Endothelial cell of umbilical vein (primary cell): Measurements from ENCODE around the gene PCNT.

Experiments used
- FOS ChIP-seq: IDR thresholded peaks from 2 replicates; pipeline ENCODE4 v1.6.1; 2011; ENCODE audit warnings: mild to moderate bottlenecking, low read length, moderate library complexity, borderline replicate concordance; ENCODE audit not compliant: insufficient read depth
- GATA2 ChIP-seq: IDR thresholded peaks from 2 replicates; pipeline ENCODE4 v1.7.0; 2011; ENCODE audit warnings: low read depth, mild to moderate bottlenecking, moderate library complexity, mixed read lengths, low read length; ENCODE audit not compliant: insufficient read length, insufficient read depth
- POLR2A ChIP-seq: IDR thresholded peaks from 2 replicates; pipeline ENCODE4 v1.6.1; 2012; ENCODE audit warnings: low read depth, mild to moderate bottlenecking, control low read depth, low read length
- POLR2AphosphoS5 ChIP-seq: IDR thresholded peaks from 2 replicates; pipeline ENCODE4 v1.6.1; 2012; ENCODE audit warnings: low read depth, mild to moderate bottlenecking, control low read depth, low read length, moderate library complexity; ENCODE audit not compliant: insufficient read depth
- TF ChIP-seq, protein P1 (sequence below), 2 donors: IDR thresholded peaks; 1 replicate in 1 of 2; 2 replicates in 1 of 2; pipeline ENCODE4 v1.5.1; 2011; ENCODE audit warnings: low read length in 2 of 2, mild to moderate bottlenecking in 2 of 2, moderate library complexity in 2 of 2, control low read depth in 1 of 2, inconsistent platforms in 1 of 2, low read depth in 1 of 2; ENCODE audit not compliant: insufficient read depth in 1 of 2; ENCODE audit errors: extremely low read depth in 1 of 2
- TF ChIP-seq, protein P2 (sequence below): IDR thresholded peaks from 2 replicates; pipeline ENCODE4 v1.6.1; 2011; ENCODE audit not compliant: insufficient read depth, insufficient read length

- TF ChIP-seq, protein P1, sequence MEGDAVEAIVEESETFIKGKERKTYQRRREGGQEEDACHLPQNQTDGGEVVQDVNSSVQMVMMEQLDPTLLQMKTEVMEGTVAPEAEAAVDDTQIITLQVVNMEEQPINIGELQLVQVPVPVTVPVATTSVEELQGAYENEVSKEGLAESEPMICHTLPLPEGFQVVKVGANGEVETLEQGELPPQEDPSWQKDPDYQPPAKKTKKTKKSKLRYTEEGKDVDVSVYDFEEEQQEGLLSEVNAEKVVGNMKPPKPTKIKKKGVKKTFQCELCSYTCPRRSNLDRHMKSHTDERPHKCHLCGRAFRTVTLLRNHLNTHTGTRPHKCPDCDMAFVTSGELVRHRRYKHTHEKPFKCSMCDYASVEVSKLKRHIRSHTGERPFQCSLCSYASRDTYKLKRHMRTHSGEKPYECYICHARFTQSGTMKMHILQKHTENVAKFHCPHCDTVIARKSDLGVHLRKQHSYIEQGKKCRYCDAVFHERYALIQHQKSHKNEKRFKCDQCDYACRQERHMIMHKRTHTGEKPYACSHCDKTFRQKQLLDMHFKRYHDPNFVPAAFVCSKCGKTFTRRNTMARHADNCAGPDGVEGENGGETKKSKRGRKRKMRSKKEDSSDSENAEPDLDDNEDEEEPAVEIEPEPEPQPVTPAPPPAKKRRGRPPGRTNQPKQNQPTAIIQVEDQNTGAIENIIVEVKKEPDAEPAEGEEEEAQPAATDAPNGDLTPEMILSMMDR (IDR thresholded peaks at IDR 0.05; ENCODE audit: extremely low read depth in 1 of 2, insufficient read depth in 1 of 2, low read depth in 1 of 2, low read length in 2 of 2), result no peak
- TF ChIP-seq POLR2AphosphoS5 (no peak), POLR2A (peak; percentile 25), GATA2 (no peak), FOS (no peak)
- TF ChIP-seq, protein P2, sequence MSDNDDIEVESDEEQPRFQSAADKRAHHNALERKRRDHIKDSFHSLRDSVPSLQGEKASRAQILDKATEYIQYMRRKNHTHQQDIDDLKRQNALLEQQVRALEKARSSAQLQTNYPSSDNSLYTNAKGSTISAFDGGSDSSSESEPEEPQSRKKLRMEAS, result no peak
These were observed 1.4 kb upstream of the PCNT start for GRCh38 chr21:46322351-46323226.
